ENCODE data around the gene CCDC18. TPM values are rescaled to one million over a fixed set of nuclear protein-coding genes. Genes with fewer than 3 reads are reported as not detected.

The CCDC18 gene
- total RNA-seq, 1 donor from 2014 or later = 7.9 TPM

DNA sequence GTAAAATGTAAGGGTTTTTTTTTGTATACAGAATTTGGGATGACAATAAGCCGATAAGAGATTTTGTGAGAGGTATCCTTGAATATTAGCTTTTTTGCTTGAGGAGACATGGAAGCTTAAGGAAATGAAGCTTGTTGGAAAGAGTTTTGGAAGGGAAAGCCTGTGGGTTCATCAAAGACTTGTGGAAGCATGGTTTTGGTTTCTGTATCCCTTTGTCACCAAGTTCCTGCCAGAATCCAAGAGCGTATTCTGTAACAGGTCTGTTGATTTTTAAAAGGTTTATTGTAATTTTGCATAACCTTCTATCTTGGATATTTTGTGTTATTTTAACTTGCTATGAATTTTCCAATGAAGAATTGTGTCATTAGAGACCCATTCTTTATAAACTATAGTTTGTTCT, 38.4 kb upstream of the CCDC18 start:
- Histone ChIP-seq H2AFZ (ENCODE audit: low read depth, low read length) (no peak overlapping the region), H3K36me3 (ENCODE audit: insufficient read depth, low read length) (peaks cover 13% of the 10 kb centered on the region), H3K27ac (ENCODE audit: low read depth, low read length) (no peak overlapping the region), H4K20me1 (ENCODE audit: insufficient read depth, low read length) (no peaks in the 10 kb centered on the region), H3K9ac (ENCODE audit: low read length) (no peak overlapping the region), H3K9me3 (ENCODE audit: insufficient read depth, low read depth, low read length) (no peaks in the 10 kb centered on the region), H3K79me2 (ENCODE audit: insufficient read depth, low read length) (no peaks in the 10 kb centered on the region), H3K4me3 (ENCODE audit: insufficient read depth, low read depth, low read length) (no peak overlapping the region), H3K4me2 (ENCODE audit: low read length) (no peak overlapping the region), H3K4me1 (ENCODE audit: insufficient read depth, low read length) (no peaks in the 10 kb centered on the region), H3K27me3 (ENCODE audit: insufficient read depth, low read length) (no peaks in the 10 kb centered on the region)
- Mint-ChIP-seq H3K36me3 (ENCODE audit: low read depth, unreplicated experiment) (peaks cover 4% of the 10 kb centered on the region), H3K4me3 (ENCODE audit: unreplicated experiment) (no peak overlapping the region), H3K9me3 (ENCODE audit: unreplicated experiment) (no peaks in the 10 kb centered on the region), H3K27me3 (ENCODE audit: low read depth, unreplicated experiment) (no peaks in the 10 kb centered on the region), H3K27ac (ENCODE audit: unreplicated experiment) (no peak overlapping the region), H3K4me1 (ENCODE audit: low read depth, unreplicated experiment) (peaks cover 22% of the 10 kb centered on the region)
- TF ChIP-seq, protein P1, sequence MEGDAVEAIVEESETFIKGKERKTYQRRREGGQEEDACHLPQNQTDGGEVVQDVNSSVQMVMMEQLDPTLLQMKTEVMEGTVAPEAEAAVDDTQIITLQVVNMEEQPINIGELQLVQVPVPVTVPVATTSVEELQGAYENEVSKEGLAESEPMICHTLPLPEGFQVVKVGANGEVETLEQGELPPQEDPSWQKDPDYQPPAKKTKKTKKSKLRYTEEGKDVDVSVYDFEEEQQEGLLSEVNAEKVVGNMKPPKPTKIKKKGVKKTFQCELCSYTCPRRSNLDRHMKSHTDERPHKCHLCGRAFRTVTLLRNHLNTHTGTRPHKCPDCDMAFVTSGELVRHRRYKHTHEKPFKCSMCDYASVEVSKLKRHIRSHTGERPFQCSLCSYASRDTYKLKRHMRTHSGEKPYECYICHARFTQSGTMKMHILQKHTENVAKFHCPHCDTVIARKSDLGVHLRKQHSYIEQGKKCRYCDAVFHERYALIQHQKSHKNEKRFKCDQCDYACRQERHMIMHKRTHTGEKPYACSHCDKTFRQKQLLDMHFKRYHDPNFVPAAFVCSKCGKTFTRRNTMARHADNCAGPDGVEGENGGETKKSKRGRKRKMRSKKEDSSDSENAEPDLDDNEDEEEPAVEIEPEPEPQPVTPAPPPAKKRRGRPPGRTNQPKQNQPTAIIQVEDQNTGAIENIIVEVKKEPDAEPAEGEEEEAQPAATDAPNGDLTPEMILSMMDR (IDR thresholded peaks at IDR 0.05; ENCODE audit: insufficient read depth, low read depth, low read length) = no peak
- TF ChIP-seq EZH2 (IDR thresholded peaks at IDR 0.05; ENCODE audit: insufficient read depth, low read length) = no peak
- no peak for FAIRE-seq
- DNase-seq (ENCODE audit: low read depth) = no peak

DNA sequence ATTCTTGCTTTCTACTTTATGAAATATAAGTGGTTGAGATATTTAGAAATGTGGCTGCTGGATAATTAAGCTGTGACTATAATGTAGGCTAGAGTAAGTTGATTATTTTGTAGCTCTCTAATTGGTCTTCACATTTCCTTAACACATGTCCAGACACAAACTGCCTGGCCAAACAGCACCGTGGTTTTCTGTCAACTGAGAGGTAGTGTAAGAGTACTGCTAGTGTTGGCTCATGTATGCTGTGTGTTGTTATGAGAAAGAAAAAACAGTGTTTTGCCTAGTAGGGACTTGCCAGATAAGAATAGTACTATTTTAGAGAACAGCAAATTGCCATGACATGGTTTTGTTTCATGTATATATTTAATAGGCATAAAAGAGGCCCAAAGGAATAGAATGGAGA, 37.4 kb upstream of the CCDC18 start:
- no peak overlapping the region for H2AFZ ChIP-seq (ENCODE audit: low read depth, low read length)

DNA sequence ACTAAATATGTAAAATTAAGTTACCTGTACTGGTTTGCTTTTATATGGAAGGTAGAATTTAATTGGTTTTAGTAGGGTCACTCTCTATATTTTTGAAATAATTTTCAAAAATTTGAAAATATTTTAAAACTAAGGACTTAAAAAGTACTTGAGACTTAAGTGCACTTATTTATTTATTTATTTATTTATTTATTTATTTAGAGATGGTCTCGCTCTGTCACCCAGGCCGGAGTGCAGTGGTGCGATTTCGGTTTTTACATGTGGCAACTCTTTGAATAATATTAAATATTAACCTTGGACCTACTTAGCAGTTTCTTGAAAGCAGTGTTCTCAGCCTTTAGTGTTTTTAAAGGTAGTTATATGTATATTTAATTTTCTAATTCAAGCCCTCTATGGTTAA, 36.8 kb upstream of the CCDC18 start:
- Mint-ChIP-seq H3K27me3 (ENCODE audit: low read depth, unreplicated experiment) (no peaks in the 10 kb centered on the region), H3K4me3 (ENCODE audit: unreplicated experiment) (no peak overlapping the region)
- no peak overlapping the region for H3K9ac ChIP-seq (ENCODE audit: low read length)

More for the DNA sequence above, 37.4 kb upstream of the CCDC18 start:
- no peaks in the 10 kb centered on the region for H3K9me3 Mint-ChIP-seq (ENCODE audit: unreplicated experiment)
- Histone ChIP-seq H3K4me3 (ENCODE audit: insufficient read depth, low read depth, low read length) (no peak overlapping the region), H3K79me2 (ENCODE audit: insufficient read depth, low read length) (no peaks in the 10 kb centered on the region), H3K4me2 (ENCODE audit: low read length) (no peak overlapping the region), H3K27ac (ENCODE audit: low read depth, low read length) (no peak overlapping the region), H3K9me3 (ENCODE audit: insufficient read depth, low read depth, low read length) (no peaks in the 10 kb centered on the region), H3K4me1 (ENCODE audit: insufficient read depth, low read length) (no peaks in the 10 kb centered on the region), H3K27me3 (ENCODE audit: insufficient read depth, low read length) (no peaks in the 10 kb centered on the region), H3K9ac (ENCODE audit: low read length) (no peak overlapping the region), H4K20me1 (ENCODE audit: insufficient read depth, low read length) (peaks cover 6% of the 10 kb centered on the region), H3K36me3 (ENCODE audit: insufficient read depth, low read length) (peaks cover 17% of the 10 kb centered on the region)
- peaks cover 4% of the 10 kb centered on the region for H3K36me3 Mint-ChIP-seq (ENCODE audit: low read depth, unreplicated experiment)
- H3K4me1 Mint-ChIP-seq (ENCODE audit: low read depth, unreplicated experiment) = peaks cover 24% of the 10 kb centered on the region
- H3K27ac Mint-ChIP-seq (ENCODE audit: unreplicated experiment) = no peak overlapping the region
- H3K4me3 Mint-ChIP-seq (ENCODE audit: unreplicated experiment) = no peak overlapping the region
- H3K27me3 Mint-ChIP-seq (ENCODE audit: low read depth, unreplicated experiment) = no peaks in the 10 kb centered on the region
- DNase-seq (ENCODE audit: low read depth) = peak; percentile 10
- TF ChIP-seq, protein P1 (IDR thresholded peaks at IDR 0.05; ENCODE audit: insufficient read depth, low read depth, low read length) = no peak
- TF ChIP-seq EZH2 (IDR thresholded peaks at IDR 0.05; ENCODE audit: insufficient read depth, low read length) = no peak
- no peak for FAIRE-seq

More for the DNA sequence above, 36.8 kb upstream of the CCDC18 start:
- H4K20me1 ChIP-seq (ENCODE audit: insufficient read depth, low read length) = peaks cover 12% of the 10 kb centered on the region
- Mint-ChIP-seq H3K4me1 (ENCODE audit: low read depth, unreplicated experiment) (peaks cover 24% of the 10 kb centered on the region), H3K9me3 (ENCODE audit: unreplicated experiment) (no peaks in the 10 kb centered on the region), H3K36me3 (ENCODE audit: low read depth, unreplicated experiment) (peaks cover 6% of the 10 kb centered on the region), H3K27ac (ENCODE audit: unreplicated experiment) (no peak overlapping the region)
- H3K27ac ChIP-seq (ENCODE audit: low read depth, low read length) = no peak overlapping the region
- H3K4me2 ChIP-seq (ENCODE audit: low read length) = no peak overlapping the region
- TF ChIP-seq, protein P1 (IDR thresholded peaks at IDR 0.05; ENCODE audit: insufficient read depth, low read depth, low read length) = no peak
- no peak for TF ChIP-seq EZH2 (IDR thresholded peaks at IDR 0.05; ENCODE audit: insufficient read depth, low read length)
- H3K9me3 ChIP-seq (ENCODE audit: insufficient read depth, low read depth, low read length) = no peaks in the 10 kb centered on the region
- H3K4me1 ChIP-seq (ENCODE audit: insufficient read depth, low read length) = no peaks in the 10 kb centered on the region
- FAIRE-seq = no peak
- H3K79me2 ChIP-seq (ENCODE audit: insufficient read depth, low read length) = no peaks in the 10 kb centered on the region
- DNase-seq (ENCODE audit: low read depth) = no peak
- no peaks in the 10 kb centered on the region for H3K27me3 ChIP-seq (ENCODE audit: insufficient read depth, low read length)
- no peak overlapping the region for H3K4me3 ChIP-seq (ENCODE audit: insufficient read depth, low read depth, low read length)
- no peak overlapping the region for H2AFZ ChIP-seq (ENCODE audit: low read depth, low read length)
- H3K36me3 ChIP-seq (ENCODE audit: insufficient read depth, low read length) = peaks cover 14% of the 10 kb centered on the region

Measured in astrocyte (in vitro differentiated cells and primary cell).